Natural killer cell (primary cell): ENCODE data around the gene ATP5MC3. TPM values are rescaled to one million over a fixed set of nuclear protein-coding genes. Genes with fewer than 3 reads are reported as not detected.

Experiments used
- ATAC-seq, 3 donors: fragments of 150-1000 bp in 2 of 3; fragments of 200-7000 bp in 1 of 3; cut with Tn5 transposase; 1 replicate in 1 of 3; 2 replicates in 2 of 3; pipeline ENCODE4 v1.10.0; 2021; ENCODE audit warnings: mild to moderate bottlenecking in 2 of 3, moderate library complexity in 2 of 3
- DNase-seq, 2 donors: peaks; one replicate each; pipeline versions ENCODE4 v3.0.0 to v3.0.0-alpha.2; 2013 to 2021; ENCODE audit warnings: mixed read lengths in 1 of 2
- H3K27ac ChIP-seq: one replicate; pipeline ENCODE4 v1.5.1; 2013; ENCODE audit warnings: mild to moderate bottlenecking, low read length
- H3K27me3 ChIP-seq: one replicate; pipeline ENCODE4 v1.6.1; 2013; ENCODE audit warnings: low read length; ENCODE audit not compliant: control insufficient read depth, insufficient read depth
- H3K36me3 ChIP-seq: one replicate; pipeline ENCODE4 v1.6.1; 2013; ENCODE audit warnings: low read length; ENCODE audit not compliant: control insufficient read depth, insufficient read depth
- H3K4me1 ChIP-seq: one replicate; pipeline ENCODE4 v1.6.1; 2013; ENCODE audit warnings: low read length; ENCODE audit not compliant: control insufficient read depth, insufficient read depth
- H3K4me3 ChIP-seq: one replicate; pipeline ENCODE4 v1.5.1; 2013; ENCODE audit warnings: low read length
- H3K9me3 ChIP-seq: one replicate; pipeline ENCODE4 v1.6.1; 2013; ENCODE audit warnings: low read length; ENCODE audit not compliant: control insufficient read depth, insufficient read depth
- H3K27ac Mint-ChIP-seq, 2 donors: one replicate each; pipeline ENCODE4 v1.8.0; 2022; ENCODE audit warnings: mild to moderate bottlenecking in 2 of 2, mixed read lengths in 2 of 2, moderate library complexity in 1 of 2
- H3K27me3 Mint-ChIP-seq, 2 donors: one replicate each; pipeline ENCODE4 v1.8.0; 2022; ENCODE audit warnings: low read depth in 2 of 2, mixed read lengths in 2 of 2
- H3K36me3 Mint-ChIP-seq: one replicate; pipeline ENCODE4 v1.8.0; 2022; ENCODE audit warnings: mixed read lengths
- H3K4me1 Mint-ChIP-seq, 2 donors: one replicate each; pipeline ENCODE4 v1.8.0; 2022; ENCODE audit warnings: mixed read lengths in 2 of 2
- H3K4me3 Mint-ChIP-seq: one replicate; pipeline ENCODE4 v1.8.0; 2022; ENCODE audit warnings: mild to moderate bottlenecking, moderate library complexity, mixed read lengths
- H3K9me3 Mint-ChIP-seq, 2 donors: one replicate each; pipeline ENCODE4 v1.8.0; 2022; ENCODE audit warnings: mixed read lengths in 2 of 2
- WGBS: methylation state at CpG from one replicate; pipeline ENCODE4 v1.1.7; 2013; ENCODE audit warnings: missing lambda C conversion rate; ENCODE audit not compliant: insufficient coverage; 5-methylcytosine and 5-hydroxymethylcytosine counted together
- intact Hi-C: fragments of 100-400 bp; cut with micrococcal nuclease; formaldehyde crosslinking; loops from one replicate; pipeline ENCODE4 v1.14.2; 2022
- total RNA-seq, 4 donors: library from RNA; stranded (reverse); fragments of 120-200 nt in 1 of 4; gene quantifications; one replicate each; pipeline versions ENCODE4 v1.2.3 to v1.2.4, GENCODE V29; 2013 to 2022
- TF ChIP-seq, protein P1 (sequence below): fragments of 200-600 bp; IDR thresholded peaks from one replicate; pipeline ENCODE4 v1.8.0; 2022; ENCODE audit warnings: antibody characterized with exemption

ATP5MC3 gene
- total RNA-seq, 3 donors from 2014 or later (not counting 1 experiment from before 2014, with no cell fraction given) = 67.1 to 82.2 (median 81.0) TPM

DNA sequence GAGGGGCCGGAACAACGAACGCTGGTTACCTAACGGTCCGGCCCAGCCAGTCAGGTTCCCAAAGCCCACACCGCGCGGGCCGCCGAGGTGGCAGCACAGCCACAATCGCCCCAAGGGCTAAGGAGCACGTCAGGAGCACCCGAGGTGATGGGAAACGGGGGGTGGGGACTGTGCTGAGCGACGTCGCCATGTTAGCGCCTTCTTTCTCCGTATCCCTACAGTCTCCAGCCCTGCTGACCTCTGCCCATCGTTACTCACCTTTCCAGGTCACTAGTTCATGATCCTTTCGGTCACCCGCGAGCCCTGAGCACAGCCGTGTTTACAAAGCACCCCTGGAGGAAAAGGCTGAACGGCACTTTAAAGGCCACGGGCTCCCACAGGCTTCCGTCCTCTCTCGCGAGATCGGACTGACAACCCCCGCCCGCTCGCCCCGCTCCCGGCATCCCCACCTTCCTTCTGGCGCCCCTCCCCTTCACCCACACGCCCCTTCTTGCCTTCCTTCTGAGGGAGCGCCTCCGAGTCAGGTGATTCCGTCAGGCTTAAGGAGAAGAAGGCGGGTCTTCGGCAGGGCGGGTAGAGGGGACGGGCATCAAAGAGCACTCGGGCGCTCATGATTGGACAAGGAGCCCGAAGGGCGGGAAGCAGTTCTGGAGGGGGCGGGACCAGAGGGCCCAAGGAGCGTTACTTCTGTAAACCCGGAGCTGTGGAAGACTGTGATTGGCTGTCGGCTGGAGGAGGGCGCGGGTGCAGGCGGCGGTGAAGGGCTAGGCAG lies 13.5 kb downstream of the ATP5MC3 start, which contains the start of gene ATF2:
Gene ATF2 (minus strand): TSS at position 412 of the 772 bp plus-strand sequence. CDS start 31,760 bp downstream, outside the sequence.
- peak within 1 kb of the TSS; percentile 93 to 94 for H3K27ac Mint-ChIP-seq
- Histone ChIP-seq H3K4me1 (peaks cover 10% of the 10 kb centered on the region), H3K36me3 (no peaks in the 10 kb centered on the region), H3K9me3 (no peaks in the 10 kb centered on the region), H3K27ac (peak within 1 kb of the TSS; percentile 87), H3K4me3 (peak within 1 kb of the TSS; percentile 93), H3K27me3 (no peaks in the 10 kb centered on the region)
- under 1% methylated on average over 56 of the region's 56 CpGs for WGBS
- TF ChIP-seq, protein P1, sequence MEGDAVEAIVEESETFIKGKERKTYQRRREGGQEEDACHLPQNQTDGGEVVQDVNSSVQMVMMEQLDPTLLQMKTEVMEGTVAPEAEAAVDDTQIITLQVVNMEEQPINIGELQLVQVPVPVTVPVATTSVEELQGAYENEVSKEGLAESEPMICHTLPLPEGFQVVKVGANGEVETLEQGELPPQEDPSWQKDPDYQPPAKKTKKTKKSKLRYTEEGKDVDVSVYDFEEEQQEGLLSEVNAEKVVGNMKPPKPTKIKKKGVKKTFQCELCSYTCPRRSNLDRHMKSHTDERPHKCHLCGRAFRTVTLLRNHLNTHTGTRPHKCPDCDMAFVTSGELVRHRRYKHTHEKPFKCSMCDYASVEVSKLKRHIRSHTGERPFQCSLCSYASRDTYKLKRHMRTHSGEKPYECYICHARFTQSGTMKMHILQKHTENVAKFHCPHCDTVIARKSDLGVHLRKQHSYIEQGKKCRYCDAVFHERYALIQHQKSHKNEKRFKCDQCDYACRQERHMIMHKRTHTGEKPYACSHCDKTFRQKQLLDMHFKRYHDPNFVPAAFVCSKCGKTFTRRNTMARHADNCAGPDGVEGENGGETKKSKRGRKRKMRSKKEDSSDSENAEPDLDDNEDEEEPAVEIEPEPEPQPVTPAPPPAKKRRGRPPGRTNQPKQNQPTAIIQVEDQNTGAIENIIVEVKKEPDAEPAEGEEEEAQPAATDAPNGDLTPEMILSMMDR = no peak
- H3K4me3 Mint-ChIP-seq = peak within 1 kb of the TSS; percentile 100
- intact Hi-C loops = loop anchor here (1.0 to 5.0 kb wide), 3 partner anchors 13 to 675 kb away; partner anchors contain the start of gene ATP5MC3
- peaks cover 18 to 36% of the 10 kb centered on the region in 2 donors for H3K4me1 Mint-ChIP-seq
- no peaks in the 10 kb centered on the region for H3K27me3 Mint-ChIP-seq
- H3K36me3 Mint-ChIP-seq = no peaks in the 10 kb centered on the region
- DNase-seq (peak; percentile 92 to 99), ATAC-seq (peak; percentile 89 to 98 (median 90))
- H3K9me3 Mint-ChIP-seq = no peaks in the 10 kb centered on the region

DNA sequence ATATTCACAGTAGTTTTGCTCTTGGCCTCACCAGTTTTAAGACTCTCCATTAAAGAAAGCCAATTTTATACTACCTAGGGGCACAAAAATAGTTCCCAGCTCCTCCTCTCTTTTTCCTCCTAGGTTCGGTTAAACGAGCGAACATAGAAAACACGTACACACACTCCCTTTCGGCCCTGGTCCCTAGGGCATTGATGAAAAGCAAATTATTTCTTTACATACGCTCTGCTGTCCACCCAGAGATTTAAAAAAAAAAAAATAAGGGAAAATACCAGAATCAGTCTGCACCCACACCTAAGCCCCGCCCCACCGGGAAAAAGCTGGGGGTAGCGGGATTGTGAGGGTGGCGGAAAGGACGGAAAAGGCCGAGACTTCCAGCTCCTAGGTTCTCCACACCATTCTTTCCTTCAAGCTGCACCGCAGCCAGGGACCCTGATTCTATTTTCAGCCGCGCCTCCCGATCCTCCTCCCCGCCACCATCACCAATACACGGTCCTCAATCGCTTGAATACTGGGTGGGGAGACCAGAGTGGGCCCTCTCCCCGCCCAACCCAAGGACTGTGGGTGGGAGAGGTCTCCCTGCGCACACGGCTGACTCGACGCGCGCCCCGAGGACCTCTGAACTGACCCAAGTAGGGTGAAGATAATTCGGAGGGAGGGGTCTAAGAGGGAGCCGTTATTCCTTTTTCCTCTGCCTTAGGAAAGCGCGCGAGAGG lies 14.3 kb downstream of the ATP5MC3 start:
- Mint-ChIP-seq H3K4me1 (peaks cover 18 to 36% of the 10 kb centered on the region in 2 donors), H3K27me3 (no peaks in the 10 kb centered on the region), H3K27ac (peak overlapping the region; percentile 93 to 94), H3K36me3 (no peaks in the 10 kb centered on the region), H3K9me3 (no peaks in the 10 kb centered on the region), H3K4me3 (peak overlapping the region; percentile 100)
- WGBS = under 1% methylated on average over 29 of the region's 32 CpGs
- peak in 2 of 3 donors; percentile 0 to 1 for ATAC-seq
- Histone ChIP-seq H3K27ac (peak overlapping the region; percentile 87), H3K27me3 (no peaks in the 10 kb centered on the region), H3K9me3 (no peaks in the 10 kb centered on the region), H3K4me3 (peak overlapping the region; percentile 93), H3K36me3 (no peaks in the 10 kb centered on the region), H3K4me1 (peaks cover 10% of the 10 kb centered on the region)
- DNase-seq = no peak
- TF ChIP-seq, protein P1 = no peak
- intact Hi-C loops = loop anchor here (1.0 to 5.0 kb wide), 2 partner anchors 14 to 575 kb away; partner anchors contain the start of gene ATP5MC3

DNA sequence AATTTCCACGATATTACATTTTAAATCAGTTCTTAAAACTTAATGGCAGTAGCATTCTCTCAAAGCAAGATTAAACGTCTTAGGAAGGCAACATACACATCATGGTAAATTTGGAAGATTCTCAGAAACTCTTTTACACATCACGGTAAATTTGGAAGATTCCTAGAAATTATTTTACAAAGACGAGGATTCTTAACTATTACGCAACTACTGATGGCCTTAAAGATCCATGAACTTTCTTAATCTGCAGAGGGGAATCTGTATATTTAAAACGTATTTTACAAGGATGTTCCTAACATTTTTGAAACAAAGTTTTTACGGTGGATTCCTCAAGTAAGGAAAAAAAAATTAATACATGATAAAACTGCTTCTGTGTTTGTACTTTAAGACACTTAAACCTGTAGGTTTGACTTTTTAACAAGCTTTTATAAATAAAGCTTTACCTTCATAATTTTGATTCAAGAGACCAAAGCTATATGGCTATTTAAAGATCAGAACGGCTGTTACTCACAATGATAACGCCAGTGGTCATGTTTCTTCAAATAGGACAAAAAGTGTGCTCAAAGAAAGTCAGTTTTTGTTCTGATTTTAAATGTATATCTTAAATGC lies 15.2 kb downstream of the ATP5MC3 start:
- peak overlapping the region; percentile 100 for H3K4me3 Mint-ChIP-seq
- Histone ChIP-seq H3K27ac (no peak overlapping the region), H3K4me1 (peaks cover 10% of the 10 kb centered on the region), H3K4me3 (no peak overlapping the region), H3K36me3 (no peaks in the 10 kb centered on the region), H3K27me3 (no peaks in the 10 kb centered on the region), H3K9me3 (no peaks in the 10 kb centered on the region)
- TF ChIP-seq, protein P1 = no peak
- peaks cover 18 to 36% of the 10 kb centered on the region in 2 donors for H3K4me1 Mint-ChIP-seq
- peak overlapping the region; percentile 93 to 94 for H3K27ac Mint-ChIP-seq
- ATAC-seq = no peak
- DNase-seq = no peak
- H3K27me3 Mint-ChIP-seq = no peaks in the 10 kb centered on the region
- intact Hi-C loops = loop anchor here (5.0 kb wide), 1 partner anchor 574 kb away; no protein-coding TSS in a partner anchor
- no peaks in the 10 kb centered on the region for H3K36me3 Mint-ChIP-seq
- WGBS = 74% methylated on average over 7 of the region's 9 CpGs
- no peaks in the 10 kb centered on the region for H3K9me3 Mint-ChIP-seq
